Mesenteric fat pad (tissue), 1 donor: ENCODE data around the gene CDK6. TPM values are rescaled to one million over a fixed set of nuclear protein-coding genes. Genes with fewer than 3 reads are reported as not detected.

Experiments
- DNase-seq: peaks from one replicate; pipeline ENCODE4 v3.0.0-alpha.2; 2020; ENCODE audit warnings: low spot score
- total RNA-seq: library from RNA; stranded (reverse); fragmentation: NEBNext Ultra II Directional; extraction: Animal tissue kit (Norgen Biotek cat#: 25700); gene quantifications from one replicate; pipeline ENCODE4 v1.2.1, GENCODE V29; 2021
- donor health status: DM: yes; HTN: yes; CAD: no.

Gene CDK6
- total RNA-seq, 1 donor from 2014 or later: 17.1 TPM

DNA sequence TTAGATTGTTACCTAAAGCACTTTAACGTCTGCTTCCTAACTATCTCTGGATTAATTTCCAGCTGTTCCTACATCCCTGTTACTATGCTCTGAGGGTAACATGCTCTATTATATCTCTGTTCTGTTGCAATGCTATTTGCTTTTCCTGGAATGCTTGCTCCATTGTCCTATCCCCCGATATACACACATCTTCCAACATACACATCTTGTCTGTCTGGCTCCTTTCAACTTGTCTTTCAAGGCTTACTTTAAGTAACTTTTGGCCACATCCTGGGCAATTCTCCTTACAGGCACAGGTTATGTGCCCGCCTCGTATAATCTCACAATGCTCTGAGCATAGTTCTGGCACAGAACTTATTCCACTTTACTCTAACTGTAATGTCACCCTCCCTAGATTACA lies 96.2 kb downstream of the CDK6 start:
- DNase-seq: no peak

GRCh38 chr7:92739091-92739490 lies 97.3 kb downstream of the CDK6 start:
- no peak for DNase-seq

DNA sequence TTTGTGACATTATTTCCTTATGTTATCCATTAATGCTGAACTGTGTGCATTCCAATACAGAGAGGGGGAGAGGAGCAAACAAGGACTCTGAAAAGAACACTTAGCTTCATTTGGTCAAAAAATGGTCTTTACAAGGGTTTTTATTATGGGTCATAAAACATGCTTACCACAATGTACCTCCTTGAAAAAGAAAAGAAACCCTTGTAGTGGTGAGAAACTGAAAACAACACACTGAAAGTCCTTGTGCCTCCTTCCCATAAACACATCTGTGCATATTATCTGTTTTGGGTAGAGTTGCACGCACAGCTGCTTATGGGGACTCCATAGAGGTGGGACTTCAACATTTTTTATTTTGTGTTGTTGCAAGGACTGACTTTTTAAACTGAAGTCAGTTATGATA lies 98.7 kb downstream of the CDK6 start:
- no peak for DNase-seq

- no peak for DNase-seq
These were observed 99.5 kb downstream of the CDK6 start for GRCh38 chr7:92736870-92737269.

DNA sequence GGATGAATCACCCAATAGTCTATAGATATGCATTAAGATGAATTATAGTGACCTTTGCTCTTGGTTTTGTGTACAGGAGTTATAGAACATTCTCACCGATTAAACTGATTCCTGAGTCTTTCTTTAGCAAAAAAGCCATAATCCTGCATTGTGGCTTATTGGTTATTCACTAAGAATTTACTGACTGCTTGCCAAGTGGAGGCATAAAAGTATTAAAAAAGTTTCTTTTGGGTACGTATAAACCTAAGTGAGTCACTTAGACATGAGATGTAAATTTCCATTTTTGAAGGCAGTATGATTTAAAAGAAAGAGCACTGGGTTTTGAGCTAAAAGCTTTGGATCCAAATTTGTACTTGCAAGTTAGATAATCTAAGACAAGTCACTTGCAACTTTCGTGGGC lies 100.7 kb downstream of the CDK6 start:
- no peak for DNase-seq

DNA sequence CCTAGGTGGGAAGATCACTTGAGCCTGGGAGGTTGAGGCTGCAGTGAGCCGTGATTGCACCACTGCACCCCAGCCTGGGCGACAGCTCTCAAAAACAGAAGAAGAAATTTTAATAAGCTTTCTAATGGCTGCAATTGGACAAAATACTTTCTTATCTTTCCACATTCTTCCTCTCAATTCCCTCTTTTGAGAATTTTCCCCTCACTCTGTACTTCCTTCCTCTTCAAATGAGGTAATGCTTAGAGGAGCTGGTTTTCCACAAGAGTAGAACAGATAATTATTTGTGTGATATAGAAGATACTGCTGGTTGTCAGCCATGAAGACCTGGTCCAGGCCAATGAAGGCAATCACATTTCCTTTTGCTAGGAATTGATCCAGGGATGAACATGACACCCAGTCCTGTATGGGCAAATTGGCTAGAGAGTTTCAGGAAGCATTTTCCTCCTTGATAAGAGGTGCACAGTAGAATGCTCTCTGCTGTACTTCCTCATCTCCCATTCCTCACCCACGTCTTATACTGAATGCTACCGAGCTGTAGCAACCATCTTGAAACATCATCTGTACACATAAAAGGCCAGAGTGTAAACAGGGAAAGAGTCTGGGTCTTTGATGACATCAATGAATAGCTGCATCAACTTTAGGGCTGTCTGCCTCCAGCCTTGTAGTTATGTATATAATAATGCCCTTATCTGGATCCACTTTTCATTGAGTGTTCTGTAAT lies 103.9 kb downstream of the CDK6 start:
- no peak for DNase-seq

DNA sequence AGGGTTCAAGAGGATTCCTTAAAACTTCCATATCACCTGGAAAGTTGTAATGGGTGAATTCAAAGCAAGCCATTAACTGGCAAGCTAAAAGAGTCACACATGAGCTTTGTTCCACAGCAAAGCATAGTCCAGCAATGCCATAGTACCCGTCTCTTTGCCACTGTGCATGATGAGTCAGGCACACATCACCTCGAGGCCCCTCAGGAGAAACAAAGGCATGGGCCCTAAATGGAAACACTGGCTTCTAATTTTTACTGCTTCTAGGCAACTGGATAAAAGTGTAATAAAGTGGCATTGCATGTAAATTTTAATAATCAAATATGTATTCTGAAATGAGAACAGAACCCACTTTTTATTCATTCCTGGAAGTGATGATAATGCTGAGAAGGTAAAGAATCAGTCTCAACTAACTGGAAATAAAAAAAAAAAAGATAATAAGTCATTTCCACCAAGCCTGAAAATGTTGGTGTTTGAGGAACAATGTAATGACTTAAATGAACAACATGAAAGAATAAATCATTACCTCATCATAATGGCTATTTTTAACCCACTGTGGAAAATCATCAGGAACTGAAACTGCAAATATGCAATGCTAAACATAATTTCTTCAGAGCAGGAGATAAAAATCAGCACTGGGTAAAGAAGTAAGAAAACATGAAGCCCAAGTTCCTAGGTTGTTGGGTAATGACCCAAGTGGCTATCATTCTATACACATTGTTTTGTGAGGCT lies 104.9 kb downstream of the CDK6 start:
- no peak for DNase-seq

GRCh38 chr7:92730808-92731207 lies 105.6 kb downstream of the CDK6 start:
- DNase-seq: no peak

- DNase-seq: no peak
These were observed 106.6 kb downstream of the CDK6 start for GRCh38 chr7:92729751-92730150.

DNA sequence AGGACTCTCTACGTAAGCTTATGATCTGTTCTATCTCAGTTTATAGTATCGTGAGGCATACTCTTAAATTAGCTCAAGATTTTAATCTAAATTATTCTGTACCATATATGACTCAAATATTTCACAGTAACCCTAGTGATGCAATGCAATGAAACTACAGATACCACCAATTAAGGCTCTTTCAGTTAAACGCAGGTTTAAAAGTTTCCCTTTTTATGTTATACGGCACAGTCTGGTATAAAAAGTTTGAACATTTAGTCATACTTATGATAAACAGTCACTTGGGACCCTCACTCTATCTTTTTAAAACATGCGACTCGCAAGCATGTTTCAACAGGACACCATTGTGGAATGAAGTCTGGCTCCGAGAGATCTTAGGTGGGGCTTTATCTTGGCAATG lies 107.2 kb downstream of the CDK6 start:
- no peak for DNase-seq

GRCh38 chr7:92727755-92728154 lies 108.6 kb downstream of the CDK6 start:
- no peak for DNase-seq

DNA sequence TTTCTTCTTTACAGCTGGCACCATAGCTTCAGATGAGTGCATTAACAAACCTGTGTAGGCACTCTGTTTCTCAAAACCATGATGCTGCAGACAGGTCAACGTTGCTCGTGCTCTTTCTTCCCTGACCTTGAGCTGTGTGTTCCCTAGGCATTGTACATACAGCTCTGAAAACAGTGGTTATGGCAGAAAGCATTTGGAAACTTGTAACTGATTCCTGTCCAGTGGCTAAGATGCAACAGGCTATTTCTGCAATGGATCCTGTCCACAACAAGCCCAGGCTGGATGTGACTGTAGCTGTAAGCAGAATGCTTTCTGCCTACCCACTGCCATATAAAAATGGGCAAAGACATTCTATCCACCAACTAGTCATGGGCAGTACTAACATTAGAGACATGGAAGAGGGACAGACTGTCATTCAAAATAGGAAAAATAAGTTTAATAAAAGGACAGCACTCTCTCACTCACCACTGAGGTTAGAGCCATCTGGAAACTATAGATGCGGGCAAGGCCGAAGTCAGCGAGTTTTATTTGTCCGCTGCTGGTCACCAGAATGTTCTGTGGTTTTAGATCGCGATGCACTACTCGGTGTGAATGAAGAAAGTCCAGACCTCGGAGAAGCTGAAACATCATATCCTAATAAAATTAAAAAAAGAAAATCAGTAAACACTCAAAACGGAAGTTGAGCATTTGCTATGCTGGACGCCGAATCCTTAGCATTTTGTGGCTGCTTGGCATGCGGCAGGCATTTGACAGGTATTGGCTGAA lies 111.0 kb downstream of the CDK6 start:
- no peak for DNase-seq

DNA sequence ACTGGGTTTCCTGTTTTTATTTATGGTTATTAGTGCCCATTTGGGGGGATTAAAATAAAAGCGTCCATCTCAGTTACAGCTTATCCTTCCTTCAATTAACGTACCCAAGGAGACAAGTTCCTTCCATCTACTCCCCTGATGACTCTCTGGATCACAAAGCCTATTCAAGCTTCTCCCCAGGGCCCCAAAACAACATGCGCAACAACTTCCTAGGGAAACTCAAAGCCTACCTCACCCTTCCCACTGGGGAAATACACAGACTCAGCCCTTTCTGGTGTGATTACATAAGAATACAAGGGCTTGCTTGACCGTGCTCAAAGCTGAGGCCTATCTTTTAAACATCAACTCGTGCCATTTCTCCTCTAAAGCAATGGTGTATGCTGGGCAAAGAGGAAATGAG lies 112.4 kb downstream of the CDK6 start:
- no peak for DNase-seq

DNA sequence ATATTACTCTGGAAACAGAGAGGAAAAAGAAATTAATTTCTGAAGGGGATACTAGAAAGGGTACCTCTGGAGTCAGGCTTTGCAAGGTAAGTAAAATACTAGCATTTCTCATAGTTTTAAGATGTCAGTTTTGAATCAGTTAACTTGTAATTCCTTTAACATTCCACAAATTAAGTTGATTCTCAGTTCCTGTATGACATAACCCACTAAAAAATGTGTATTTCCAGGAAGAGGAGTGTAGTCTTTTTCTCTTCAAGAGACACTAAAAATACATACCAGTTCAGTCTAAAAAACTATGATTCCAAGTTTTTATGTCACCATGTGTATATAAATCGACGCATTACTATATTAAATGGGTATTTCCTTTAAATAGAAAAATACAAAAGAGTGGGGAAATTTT lies 113.2 kb downstream of the CDK6 start:
- DNase-seq: no peak

DNA sequence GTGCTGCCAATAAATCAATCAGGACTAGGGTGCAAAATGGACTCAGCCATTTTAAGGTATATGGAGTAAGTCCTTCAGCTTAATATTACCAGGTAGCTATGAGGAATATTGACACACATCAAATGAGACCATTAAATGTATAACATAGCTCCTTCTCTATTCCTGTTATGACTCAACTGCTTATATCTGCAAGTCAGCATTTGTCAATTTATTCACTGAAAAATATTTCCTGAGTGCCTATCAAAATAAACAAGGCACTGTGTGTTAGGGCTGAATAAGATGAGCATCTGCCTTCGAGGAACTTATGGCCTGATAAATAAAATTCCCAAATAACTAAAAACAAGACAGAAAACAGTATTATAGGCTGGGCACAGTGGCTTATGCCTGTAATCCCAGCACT lies 113.8 kb downstream of the CDK6 start:
- DNase-seq: no peak

DNA sequence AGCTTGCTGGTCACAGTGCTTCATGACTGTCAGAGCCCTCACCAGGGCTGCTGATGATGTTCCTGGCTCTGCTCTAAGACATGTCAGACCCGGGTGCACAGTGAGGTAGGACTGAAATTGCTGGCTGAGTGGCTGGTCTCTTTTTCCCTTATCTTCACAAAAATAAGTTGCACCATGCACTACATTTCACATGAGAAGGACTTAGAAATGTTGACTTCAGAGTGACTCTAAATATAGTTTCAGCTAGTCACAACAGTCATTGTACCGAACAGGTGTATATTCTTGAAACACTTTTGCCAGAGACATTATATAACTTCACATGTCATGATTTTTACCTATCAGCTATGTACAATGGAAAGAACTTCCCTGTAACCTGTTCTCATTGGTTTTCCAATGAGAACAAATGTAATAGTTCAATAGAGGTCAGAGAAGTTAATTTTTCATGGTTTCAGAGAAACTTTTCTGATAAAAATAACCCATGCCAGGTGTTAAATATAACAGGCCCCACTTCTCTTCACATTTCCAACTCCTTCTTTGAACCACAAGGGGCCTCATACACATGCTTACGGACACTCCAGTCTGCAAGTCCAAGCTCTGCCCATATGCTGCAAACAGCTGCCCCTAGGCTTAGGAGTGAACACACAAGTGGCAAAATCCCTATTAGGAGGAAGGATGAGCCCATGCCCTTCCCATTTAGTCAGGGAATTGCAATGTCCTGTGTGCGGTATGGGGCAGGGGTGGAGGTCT lies 115.6 kb downstream of the CDK6 start:
- no peak for DNase-seq

DNA sequence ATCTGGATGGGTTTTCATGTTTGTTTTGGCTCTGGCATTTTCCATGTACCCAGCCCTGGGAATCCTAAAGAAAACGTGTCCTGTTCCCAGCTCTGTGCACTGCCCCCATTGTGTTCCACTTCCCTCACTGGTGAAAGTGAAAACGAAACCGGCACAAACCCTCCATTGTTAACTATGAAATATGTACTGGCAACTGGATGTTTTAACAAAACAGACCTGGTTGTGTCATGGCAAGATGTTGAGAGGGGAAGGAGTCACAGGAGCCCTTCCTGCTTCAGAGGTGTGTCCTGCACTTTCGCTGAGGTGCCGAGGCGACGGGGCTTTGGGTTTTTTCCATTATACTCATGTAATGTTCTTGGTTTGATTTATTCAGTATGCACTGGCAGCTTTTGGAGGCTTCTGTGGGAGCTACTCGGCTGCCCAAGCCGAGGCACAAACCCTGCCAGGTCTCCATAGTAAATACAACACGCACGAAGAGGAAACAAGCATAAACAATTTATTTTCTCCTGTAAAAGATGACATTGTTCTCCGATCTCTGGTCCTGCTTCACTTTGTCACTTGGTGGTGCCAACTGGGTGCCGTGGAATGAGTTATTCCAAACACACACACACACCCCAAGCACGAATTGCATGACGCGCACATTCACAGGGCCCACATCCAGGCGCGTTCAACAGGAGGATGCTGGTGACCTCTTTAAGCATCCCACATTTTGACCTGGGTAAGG lies 118.2 kb downstream of the CDK6 start:
- no peak for DNase-seq

DNA sequence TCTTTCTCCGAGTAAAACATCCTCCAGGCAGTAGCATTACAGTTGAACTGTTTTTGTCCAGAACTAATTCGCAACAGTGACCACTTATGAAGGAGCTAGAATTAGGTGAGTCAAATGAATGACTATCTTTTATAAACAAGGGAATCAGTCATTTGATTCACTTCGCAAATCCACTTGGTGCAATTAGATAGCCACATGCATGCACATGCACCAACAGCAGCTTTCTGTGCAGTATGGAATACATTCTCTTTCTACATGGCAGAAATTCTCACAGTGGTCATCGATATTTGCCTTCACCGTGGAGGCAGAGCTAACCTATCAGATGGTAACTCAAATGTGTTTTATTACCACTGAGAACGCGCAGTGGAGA lies 118.8 kb downstream of the CDK6 start:
- no peak for DNase-seq

DNA sequence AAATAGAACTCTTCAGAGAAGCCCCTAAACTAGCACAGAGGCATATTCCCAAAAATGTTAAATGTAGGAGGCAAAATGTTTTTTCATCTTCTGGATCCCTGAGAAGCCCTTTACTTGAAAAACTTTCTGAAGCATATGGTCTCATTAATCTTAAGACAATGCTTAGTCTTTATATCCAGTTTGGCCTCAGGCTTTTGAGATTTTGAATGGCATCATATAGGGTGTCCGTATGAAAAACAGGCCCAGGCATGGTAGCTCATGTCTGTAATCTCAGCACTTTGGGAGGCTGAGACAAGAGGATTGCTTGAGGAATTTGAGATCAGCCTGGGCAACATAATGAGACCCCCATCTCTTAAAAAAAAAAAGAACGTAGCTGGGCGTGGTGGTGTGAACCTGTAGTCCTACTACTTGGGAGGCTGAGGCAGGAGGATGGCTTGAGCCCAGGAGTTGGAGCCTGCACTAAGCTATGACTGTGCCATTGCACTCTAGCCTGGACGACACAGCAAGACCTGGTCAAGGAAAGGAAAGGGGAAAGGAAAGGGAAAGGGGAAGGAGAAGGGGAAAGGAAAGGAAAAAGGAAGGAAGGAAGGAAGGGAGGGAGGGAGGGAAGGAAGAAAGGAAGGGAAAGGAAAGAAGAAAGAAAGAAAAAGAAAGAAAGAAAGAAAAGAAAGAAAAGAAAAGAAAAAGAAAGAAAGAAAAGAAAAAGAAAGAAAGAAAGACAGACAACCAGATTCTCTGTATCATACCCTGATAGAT lies 119.4 kb downstream of the CDK6 start:
- DNase-seq: no peak

DNA sequence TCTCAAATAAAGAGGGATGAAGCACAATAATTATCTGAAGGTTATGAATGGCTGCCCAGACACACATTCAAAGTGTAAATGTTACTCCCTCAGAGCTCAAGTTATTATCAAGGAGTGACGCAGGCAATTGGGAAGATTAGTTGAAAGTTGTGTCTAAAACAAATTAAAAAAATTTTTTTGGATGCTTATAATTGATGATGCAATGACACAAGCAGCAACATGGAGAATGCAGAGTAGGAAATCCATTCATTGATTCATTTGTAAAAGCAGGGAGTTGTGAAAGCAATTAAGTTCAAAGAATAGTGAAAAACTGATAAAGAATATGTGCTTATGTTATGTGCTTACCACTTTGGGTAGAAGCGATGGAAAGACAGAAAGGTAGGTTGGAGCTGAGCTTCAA lies 120.4 kb downstream of the CDK6 start:
- DNase-seq: no peak
